ENCODE results near the gene FFAR1.

The FFAR1 gene

DNA sequence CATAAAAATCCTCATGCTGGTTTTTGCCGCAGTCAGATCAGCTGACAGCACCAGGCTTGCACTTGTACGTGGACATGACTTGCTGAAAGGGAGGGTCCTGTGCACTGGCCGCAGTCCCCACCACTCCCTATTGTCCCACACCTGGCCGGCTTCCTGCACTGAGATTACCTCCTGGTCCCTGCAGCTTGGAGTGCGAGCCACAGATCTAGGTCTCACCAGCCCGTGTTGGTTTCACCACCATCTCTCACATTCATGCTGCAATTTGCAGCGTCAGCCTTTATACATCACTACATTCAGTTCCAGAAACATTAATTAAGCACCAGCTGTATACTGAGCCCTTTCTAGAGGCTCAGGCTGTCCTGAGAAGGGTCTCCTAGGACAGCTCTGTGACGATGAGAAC, 33.7 kb upstream of the FFAR1 start:
- TF ChIP-seq CTCF (IDR thresholded peaks at IDR 0.05; ENCODE audit: low read depth, low read length) = no peak
- no peak for DNase-seq (ENCODE audit: low read depth, low spot score)
- in situ Hi-C loops (cut with HindIII; ENCODE audit: low sequenced_read_pairs) = no loop called here
- no peak overlapping the region for H3K4me3 ChIP-seq (ENCODE audit: low read depth, low read length)

- no peak for TF ChIP-seq CTCF (IDR thresholded peaks at IDR 0.05; ENCODE audit: low read depth, low read length)
- H3K4me3 ChIP-seq (ENCODE audit: low read depth, low read length) = no peak overlapping the region
- in situ Hi-C loops (cut with HindIII; ENCODE audit: low sequenced_read_pairs) = no loop called here
- DNase-seq (ENCODE audit: low read depth, low spot score) = no peak
Observed at GRCh38 chr19:35314858-35315470, 32.7 kb upstream of the FFAR1 start.

- no peak for TF ChIP-seq CTCF (IDR thresholded peaks at IDR 0.05; ENCODE audit: low read depth, low read length)
- in situ Hi-C loops (cut with HindIII; ENCODE audit: low sequenced_read_pairs) = no loop called here
Observed at GRCh38 chr19:35315883-35316282, 31.8 kb upstream of the FFAR1 start.

GRCh38 chr19:35316560-35316959, 31.1 kb upstream of the FFAR1 start:
- no peak overlapping the region for H3K4me3 ChIP-seq (ENCODE audit: low read depth, low read length)
- in situ Hi-C loops (cut with HindIII; ENCODE audit: low sequenced_read_pairs) = no loop called here
- no peak for DNase-seq (ENCODE audit: low read depth, low spot score)
- TF ChIP-seq CTCF (IDR thresholded peaks at IDR 0.05; ENCODE audit: low read depth, low read length) = no peak

More at GRCh38 chr19:35315883-35316282, 31.8 kb upstream of the FFAR1 start:
- H3K4me3 ChIP-seq (ENCODE audit: low read depth, low read length) = no peak overlapping the region
- no peak for DNase-seq (ENCODE audit: low read depth, low spot score)

DNA sequence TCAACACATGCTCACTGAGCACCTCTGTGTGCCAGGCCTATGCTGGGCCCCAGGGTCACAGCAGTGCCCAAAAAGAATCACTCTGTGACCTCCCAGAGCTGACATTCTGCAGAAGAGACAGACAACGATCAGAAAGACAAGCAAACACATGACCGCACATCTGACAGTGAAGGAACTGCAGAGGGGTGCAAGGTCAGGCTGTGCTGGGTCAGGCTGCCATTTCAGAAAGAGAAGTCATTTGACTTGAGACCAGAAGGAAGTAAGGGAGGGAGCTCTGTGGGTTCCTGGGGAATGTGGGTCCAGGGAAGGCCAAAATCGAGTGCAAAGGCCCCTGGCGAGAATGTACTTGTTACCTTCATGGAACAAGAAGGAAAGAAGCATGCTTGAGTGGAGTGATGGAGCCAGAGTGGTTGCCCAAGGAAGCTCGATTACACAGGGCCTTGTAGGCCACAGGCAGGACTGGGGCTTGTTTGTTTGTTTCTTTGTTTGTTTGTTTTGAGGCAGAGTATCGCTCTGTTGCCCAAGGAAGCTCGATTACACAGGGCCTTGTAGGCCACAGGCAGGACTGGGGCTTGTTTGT, 30.1 kb upstream of the FFAR1 start:
- in situ Hi-C loops (cut with HindIII; ENCODE audit: low sequenced_read_pairs) = no loop called here
- H3K4me3 ChIP-seq (ENCODE audit: low read depth, low read length) = no peak overlapping the region
- DNase-seq (ENCODE audit: low read depth, low spot score) = no peak
- no peak for TF ChIP-seq CTCF (IDR thresholded peaks at IDR 0.05; ENCODE audit: low read depth, low read length)

GRCh38 chr19:35318679-35319448, 28.8 kb upstream of the FFAR1 start:
- TF ChIP-seq CTCF (IDR thresholded peaks at IDR 0.05; ENCODE audit: low read depth, low read length) = no peak
- peak; percentile 14 for DNase-seq (ENCODE audit: low read depth, low spot score)
- in situ Hi-C loops (cut with HindIII; ENCODE audit: low sequenced_read_pairs) = no loop called here

More at GRCh38 chr19:35318679-35319448, 28.8 kb upstream of the FFAR1 start:
- H3K4me3 ChIP-seq (ENCODE audit: low read depth, low read length) = no peak overlapping the region

All from astrocyte of the spinal cord (primary cell).